HPDE6-E6E7 (cell line): Measurements from ENCODE around the gene BACE2.

Experiments used
- DNase-seq: peaks from one replicate; pipeline ENCODE4 v3.0.0; 2011; ENCODE audit warnings: missing footprints; ENCODE audit errors: extremely low spot score

The BACE2 gene

DNA sequence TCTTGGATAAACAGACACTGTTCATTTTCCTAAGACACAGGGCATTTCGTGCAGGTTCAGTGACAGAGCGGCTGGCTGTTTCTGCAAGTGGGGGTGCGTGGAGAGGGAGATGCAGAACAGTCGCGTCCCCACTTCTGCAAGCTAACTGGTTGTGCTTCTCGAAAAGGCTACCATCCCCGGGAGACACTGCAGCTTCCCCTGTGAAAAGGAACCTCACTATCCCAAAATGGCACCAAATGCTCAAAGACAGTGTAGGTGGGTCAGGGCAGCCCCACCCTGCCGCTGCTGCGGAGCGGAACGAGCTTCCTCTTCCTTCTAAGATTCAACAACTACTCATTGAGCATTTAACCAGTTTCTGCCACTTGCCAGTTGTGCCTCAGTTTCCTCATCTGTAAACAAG is 19.2 kb upstream of the BACE2 start:
- DNase-seq, result no peak

- no peak for DNase-seq
Observed at GRCh38 chr21:41149199-41149598, 18.8 kb upstream of the BACE2 start.

GRCh38 chr21:41152147-41152546 is 15.8 kb upstream of the BACE2 start:
- no peak for DNase-seq

DNA sequence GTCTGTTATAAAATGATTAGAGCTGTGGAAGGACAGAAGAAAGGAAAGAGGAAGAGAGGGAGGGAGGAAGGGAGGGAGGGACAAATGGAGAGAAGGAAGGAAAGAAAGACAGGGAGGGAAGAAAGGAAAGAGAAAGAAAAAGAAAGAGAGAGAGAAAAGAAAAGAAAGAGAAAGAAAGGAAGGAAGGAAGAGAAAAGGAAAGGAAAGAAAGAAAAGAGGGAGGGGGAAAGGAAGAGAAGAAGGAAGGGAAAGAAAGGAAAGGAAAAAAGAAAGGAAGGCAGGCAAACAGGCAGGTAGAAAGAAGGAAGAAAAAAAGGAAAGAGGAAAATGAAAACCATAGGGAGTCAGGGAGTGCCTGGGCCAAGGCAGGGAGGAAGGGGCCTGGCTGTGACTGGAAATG is 14.5 kb upstream of the BACE2 start:
- no peak for DNase-seq

DNA sequence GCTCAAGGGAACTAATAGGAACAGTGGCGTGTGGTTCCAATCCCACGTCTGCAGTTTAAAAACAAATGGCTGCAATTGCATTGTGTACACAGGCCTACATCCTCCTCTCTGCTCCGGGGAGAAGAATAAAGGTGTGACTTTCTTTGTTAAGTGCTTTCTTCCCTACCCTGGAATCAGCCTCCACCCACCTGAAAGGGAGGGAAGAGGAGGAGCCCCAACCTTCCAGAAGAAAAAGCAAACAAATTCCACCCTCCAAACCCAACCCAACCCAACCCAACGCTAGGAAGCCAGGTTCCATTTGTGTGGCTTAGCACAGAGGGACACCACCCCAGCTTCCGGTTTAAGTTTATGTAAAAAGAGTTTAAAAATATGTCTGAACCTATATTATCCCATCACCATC is 11.8 kb upstream of the BACE2 start:
- DNase-seq, result no peak

- no peak for DNase-seq
Observed at GRCh38 chr21:41158026-41158425, 9.9 kb upstream of the BACE2 start.

GRCh38 chr21:41160036-41160435 is 7.9 kb upstream of the BACE2 start:
- no peak for DNase-seq

DNA sequence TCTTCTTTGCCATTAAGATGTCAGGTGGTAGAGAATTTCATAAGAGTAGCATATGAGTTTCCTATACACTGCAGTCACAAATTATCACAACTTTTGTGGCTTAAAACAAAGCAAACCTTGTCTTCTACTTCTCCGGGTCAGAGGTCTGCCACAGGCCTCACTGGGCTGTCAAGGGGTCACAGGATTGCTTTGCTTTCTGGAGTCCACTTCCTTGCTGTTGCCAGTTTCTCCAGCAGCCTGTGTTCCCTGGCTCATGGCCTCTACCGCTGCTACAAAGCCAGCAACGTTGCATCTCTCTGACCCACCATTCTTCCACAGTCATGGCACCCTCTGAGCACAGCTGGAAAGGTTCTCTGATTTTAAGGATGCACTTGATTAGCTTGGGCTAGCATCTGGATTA is 6.5 kb upstream of the BACE2 start:
- DNase-seq, result no peak

GRCh38 chr21:41162096-41162495 is 5.9 kb upstream of the BACE2 start:
- no peak for DNase-seq

- no peak for DNase-seq
Observed at GRCh38 chr21:41163091-41163490, 4.9 kb upstream of the BACE2 start.

GRCh38 chr21:41164052-41164451 is 3.9 kb upstream of the BACE2 start:
- no peak for DNase-seq

GRCh38 chr21:41164981-41165655 is 2.8 kb upstream of the BACE2 start:
- DNase-seq, result peak; percentile 52

DNA sequence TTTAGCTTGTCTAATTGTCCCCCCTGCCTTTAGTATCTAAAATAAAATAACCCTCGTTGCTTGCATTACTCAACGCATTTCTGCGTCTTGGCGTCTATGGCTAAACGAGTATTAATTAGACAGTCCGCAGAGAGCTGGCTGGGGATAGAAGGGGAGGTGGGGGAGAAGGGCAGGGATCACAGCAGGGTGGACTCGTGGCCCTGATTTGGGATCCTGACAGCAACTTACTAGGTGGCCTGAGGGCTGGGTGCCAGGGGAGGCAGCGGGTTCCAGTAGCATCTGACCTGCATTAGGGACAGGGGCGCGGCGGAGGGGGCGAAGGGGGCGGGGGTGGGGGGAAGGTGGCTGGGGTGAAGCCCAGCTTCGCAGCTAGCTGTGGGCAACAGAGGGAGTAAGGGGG is 1.1 kb upstream of the BACE2 start:
- no peak for DNase-seq

DNA sequence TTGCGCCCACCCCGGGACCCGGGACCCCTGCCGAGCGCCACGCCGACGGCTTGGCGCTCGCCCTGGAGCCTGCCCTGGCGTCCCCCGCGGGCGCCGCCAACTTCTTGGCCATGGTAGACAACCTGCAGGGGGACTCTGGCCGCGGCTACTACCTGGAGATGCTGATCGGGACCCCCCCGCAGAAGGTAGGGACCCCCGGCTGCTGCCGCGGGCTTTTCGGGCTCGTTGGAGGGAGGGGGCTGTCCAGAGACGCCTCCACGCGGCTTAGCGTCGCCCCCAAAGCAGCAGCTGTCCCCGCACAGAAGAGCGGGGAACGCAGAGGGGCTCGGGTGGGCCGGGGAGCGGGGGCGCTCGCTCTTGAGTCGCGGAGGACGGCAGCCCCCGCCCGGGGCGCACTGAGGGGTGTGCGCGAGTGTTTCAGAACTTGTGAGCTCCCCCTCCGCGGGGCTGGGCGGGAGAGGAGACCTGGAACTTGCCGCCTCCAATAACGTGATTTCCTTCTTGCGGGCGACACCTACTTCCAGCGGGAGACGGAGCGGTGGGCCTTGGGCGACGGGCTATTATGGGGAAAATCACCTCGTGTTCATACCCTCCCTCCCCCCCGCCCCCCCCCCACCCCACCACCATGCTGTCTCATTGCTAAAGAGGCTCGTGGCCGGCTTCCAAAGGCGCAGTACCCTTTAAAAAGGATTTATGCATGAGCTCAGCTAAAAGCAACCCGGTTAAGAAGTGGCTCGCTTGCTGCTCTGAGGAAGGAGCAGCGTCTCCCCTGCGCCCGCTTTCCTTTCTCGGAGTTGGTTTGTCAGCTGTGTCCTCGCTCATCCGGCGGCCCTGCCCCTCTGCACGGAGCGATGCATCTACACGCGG is 664 bp downstream of the BACE2 start:
- DNase-seq, result peak; percentile 25

DNA sequence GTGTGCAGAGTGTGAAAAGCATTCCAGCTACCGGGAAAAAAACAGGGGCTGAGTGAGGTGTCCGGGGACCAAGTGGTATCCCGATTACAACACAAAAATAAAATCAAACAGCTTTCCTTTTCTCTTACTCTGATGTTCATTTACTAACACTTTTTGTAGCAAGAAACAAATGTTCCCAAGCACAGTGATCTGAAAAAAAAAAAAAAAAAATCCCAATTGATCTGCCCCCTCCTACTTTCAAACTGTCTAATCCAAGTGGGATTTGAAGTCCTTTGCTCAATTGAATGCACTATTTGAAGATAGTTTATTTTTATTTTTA is 1.3 kb downstream of the BACE2 start:
- no peak for DNase-seq

DNA sequence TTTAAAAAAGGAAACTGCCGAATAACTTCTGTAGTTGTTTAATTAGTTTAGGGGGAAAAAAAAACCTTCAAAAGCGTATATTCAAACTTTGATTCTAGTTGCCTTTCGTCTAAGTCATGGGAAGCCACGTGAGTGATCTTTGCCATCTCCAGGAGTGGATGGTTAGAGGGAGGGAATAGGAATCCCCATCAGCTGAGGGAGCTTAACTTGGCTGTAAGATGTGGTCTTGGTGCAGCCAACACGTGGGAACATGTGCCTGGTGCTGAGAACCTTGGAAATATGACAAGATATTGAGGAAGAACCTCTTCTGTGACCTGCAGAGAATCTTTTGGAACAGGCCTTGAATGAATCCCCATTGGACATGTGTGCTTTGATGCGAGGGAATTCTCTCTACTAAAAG is 1.7 kb downstream of the BACE2 start:
- DNase-seq, result no peak

DNA sequence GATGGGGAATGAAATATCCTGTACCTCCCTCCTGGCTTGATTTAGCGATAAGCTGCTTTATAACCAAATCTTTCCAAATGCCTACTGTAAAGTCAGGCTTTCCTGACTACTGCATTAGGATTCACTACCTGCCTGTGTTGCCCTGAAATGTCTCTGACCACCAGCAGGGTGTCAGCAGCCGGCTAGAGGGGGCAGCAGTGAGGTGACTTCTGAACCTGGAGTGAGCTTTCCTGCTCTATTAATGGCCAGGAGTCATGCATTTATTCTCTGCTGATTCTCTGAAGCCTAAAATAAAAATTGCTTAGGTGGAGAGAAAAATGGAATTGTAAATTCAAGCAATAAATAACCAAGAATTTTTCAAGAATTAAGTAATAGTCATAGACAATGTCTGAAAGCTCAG is 2.5 kb downstream of the BACE2 start:
- peak; percentile 58 for DNase-seq

DNA sequence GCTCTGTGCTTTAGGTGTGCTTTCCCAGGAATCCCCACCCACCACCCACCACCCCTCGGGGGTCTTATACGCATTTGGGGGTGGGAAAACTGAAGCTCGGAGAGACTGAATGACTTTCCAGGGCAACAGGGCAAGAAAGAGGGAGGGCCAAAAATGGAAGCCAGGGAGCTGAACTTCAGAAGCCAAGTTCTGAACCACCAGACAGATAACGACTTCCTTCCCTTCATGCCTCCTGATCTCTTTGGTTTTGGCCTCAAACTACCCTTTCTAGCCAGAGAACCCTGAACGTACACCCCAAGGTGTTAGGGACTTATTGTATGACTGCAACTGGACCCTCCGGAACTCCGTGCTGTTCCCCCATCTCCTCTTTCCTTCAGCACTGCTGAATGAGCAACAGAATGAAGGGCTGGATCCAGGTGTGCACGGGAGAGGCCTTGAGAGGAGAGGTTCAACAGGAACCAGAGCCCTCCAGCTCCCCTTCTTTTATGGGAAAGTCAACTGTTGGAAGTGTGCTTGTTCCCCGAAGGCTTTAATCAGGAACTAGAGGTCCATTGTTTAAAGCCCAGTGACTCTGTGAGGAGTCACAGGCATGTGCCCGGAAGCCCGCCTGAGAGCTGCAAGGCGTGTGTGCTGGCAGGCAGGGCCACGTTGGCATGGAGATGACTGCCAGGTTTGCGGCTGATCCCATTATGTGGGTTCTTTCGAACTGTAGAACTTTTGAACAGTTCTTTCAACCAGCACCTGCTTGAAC is 3.1 kb downstream of the BACE2 start:
- peak; percentile 91 for DNase-seq

- no peak for DNase-seq
Observed at GRCh38 chr21:41175080-41175479, 7.1 kb downstream of the BACE2 start.

GRCh38 chr21:41176846-41177245 is 8.9 kb downstream of the BACE2 start:
- no peak for DNase-seq

DNA sequence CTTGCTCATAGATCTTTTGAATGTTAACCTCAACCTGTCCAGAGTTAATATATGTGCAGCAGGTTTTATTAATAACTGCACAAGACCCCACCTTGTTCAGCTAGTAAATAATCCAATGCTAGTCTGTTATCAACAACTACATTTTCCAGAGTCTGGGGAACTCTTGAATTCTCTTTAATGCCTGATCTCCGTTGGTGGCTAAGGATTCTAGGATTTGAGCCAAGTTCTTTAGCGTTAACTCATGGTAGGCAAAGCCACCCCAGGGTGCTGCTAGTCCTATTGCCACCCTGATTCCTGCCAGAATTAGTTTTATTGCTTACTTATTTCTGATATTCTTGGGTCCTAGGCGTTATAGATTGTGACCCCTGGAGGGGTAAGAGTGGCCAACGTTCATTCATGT is 12.8 kb downstream of the BACE2 start:
- no peak for DNase-seq

- DNase-seq, result no peak
Observed at GRCh38 chr21:41182547-41182946, 14.6 kb downstream of the BACE2 start.

DNA sequence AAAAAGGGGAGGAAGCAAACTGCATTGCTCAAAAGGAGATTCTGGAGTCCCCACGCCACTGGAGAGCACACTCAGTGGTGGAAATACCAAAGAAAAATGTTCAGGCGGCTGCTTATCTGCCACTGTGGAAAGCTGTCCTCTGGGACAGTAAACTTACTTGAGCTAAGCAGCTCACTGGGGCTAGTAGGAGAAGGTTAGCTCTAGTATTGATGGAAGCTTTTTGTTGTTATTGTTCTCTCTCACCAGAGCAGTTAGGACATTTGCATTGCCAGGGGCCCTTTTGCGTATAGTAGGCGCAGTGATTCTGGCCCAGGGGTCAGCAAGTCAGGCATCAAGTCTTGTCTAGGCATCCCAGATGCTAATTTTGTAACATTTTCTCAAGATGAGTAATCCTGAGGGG is 15.6 kb downstream of the BACE2 start:
- DNase-seq, result no peak
